Activated naive CD4-positive, alpha-beta T cell treated with anti-CD3 and anti-CD28 coated beads, Interleukin-2, amount 10 ng/mL, durations not matched to agents 7 days and 5 days (primary cell): ENCODE data around the gene TFPT.

Experiments
- CTCF ChIA-PET: fragments of 350-600 bp; sonication (Branson Sonifier 250); formaldehyde crosslinking; loops from one replicate; lab custom pipeline; 2021; ENCODE audit warnings: antibody characterized with exemption; lab: Charles Lee
- DNase-seq: peaks from one replicate; pipeline ENCODE4 v3.0.0-alpha.2; 2020
- H3K27ac Mint-ChIP-seq: one replicate; pipeline ENCODE4 v1.8.0; 2021; ENCODE audit warnings: mild to moderate bottlenecking, moderate library complexity, mixed read lengths
- H3K27me3 Mint-ChIP-seq: one replicate; pipeline ENCODE4 v1.8.0; 2021; ENCODE audit warnings: mild to moderate bottlenecking, mixed read lengths
- H3K36me3 Mint-ChIP-seq: one replicate; pipeline ENCODE4 v1.8.0; 2021; ENCODE audit warnings: mixed read lengths
- H3K4me1 Mint-ChIP-seq: one replicate; pipeline ENCODE4 v1.8.0; 2021; ENCODE audit warnings: mixed read lengths
- H3K4me3 Mint-ChIP-seq: one replicate; pipeline ENCODE4 v1.8.0; 2021; ENCODE audit warnings: mild to moderate bottlenecking, moderate library complexity, mixed read lengths
- H3K9me3 Mint-ChIP-seq: one replicate; pipeline ENCODE4 v1.8.0; 2021; ENCODE audit warnings: mixed read lengths

The TFPT gene

GRCh38 chr19:54154603-54155345, 39.3 kb upstream of the TFPT start:
- Mint-ChIP-seq H3K4me3 (peak overlapping the region; percentile 6), H3K27ac (peak overlapping the region; percentile 91), H3K4me1 (peaks cover 47% of the 10 kb centered on the region), H3K36me3 (peaks cover 57% of the 10 kb centered on the region), H3K27me3 (no peaks in the 10 kb centered on the region), H3K9me3 (no peaks in the 10 kb centered on the region)
- CTCF ChIA-PET: no interaction called here
- DNase-seq: peak; percentile 74

- Mint-ChIP-seq H3K4me1 (peaks cover 43% of the 10 kb centered on the region), H3K4me3 (no peak overlapping the region), H3K27ac (peak overlapping the region; percentile 45), H3K36me3 (peaks cover 66% of the 10 kb centered on the region), H3K9me3 (no peaks in the 10 kb centered on the region), H3K27me3 (no peaks in the 10 kb centered on the region)
- CTCF ChIA-PET: no interaction called here
- no peak for DNase-seq
Measured at GRCh38 chr19:54153731-54154326, 38.4 kb upstream of the TFPT start.

GRCh38 chr19:54152878-54153524, 37.5 kb upstream of the TFPT start:
- Mint-ChIP-seq H3K9me3 (no peaks in the 10 kb centered on the region), H3K27ac (no peak overlapping the region), H3K4me3 (no peak overlapping the region), H3K36me3 (peaks cover 67% of the 10 kb centered on the region), H3K4me1 (peaks cover 35% of the 10 kb centered on the region), H3K27me3 (no peaks in the 10 kb centered on the region)
- CTCF ChIA-PET: no interaction called here
- DNase-seq: no peak

- H3K4me3 Mint-ChIP-seq: no peak overlapping the region
- no peaks in the 10 kb centered on the region for H3K27me3 Mint-ChIP-seq
- no peak overlapping the region for H3K27ac Mint-ChIP-seq
- DNase-seq: no peak
- peaks cover 67% of the 10 kb centered on the region for H3K36me3 Mint-ChIP-seq
- H3K4me1 Mint-ChIP-seq: peaks cover 30% of the 10 kb centered on the region
- CTCF ChIA-PET: no interaction called here
- no peaks in the 10 kb centered on the region for H3K9me3 Mint-ChIP-seq
Measured at GRCh38 chr19:54152267-54152666, 36.8 kb upstream of the TFPT start.

GRCh38 chr19:54151362-54152035, 36.0 kb upstream of the TFPT start:
- peaks cover 23% of the 10 kb centered on the region for H3K4me1 Mint-ChIP-seq
- H3K27ac Mint-ChIP-seq: no peak overlapping the region
- DNase-seq: no peak
- no peaks in the 10 kb centered on the region for H3K27me3 Mint-ChIP-seq
- peaks cover 68% of the 10 kb centered on the region for H3K36me3 Mint-ChIP-seq
- no peaks in the 10 kb centered on the region for H3K9me3 Mint-ChIP-seq
- no peak overlapping the region for H3K4me3 Mint-ChIP-seq
- CTCF ChIA-PET: no interaction called here

- Mint-ChIP-seq H3K4me3 (no peak overlapping the region), H3K4me1 (peaks cover 7% of the 10 kb centered on the region), H3K9me3 (no peaks in the 10 kb centered on the region), H3K27ac (no peak overlapping the region), H3K36me3 (peaks cover 71% of the 10 kb centered on the region), H3K27me3 (no peaks in the 10 kb centered on the region)
- DNase-seq: no peak
- CTCF ChIA-PET: interaction anchor here (1.2 kb wide), 1 partner anchor 10 kb away, joined by 3 read pairs; the partner anchor contains the start of gene LENG1
Measured at GRCh38 chr19:54149021-54149812, 33.8 kb upstream of the TFPT start.

DNA sequence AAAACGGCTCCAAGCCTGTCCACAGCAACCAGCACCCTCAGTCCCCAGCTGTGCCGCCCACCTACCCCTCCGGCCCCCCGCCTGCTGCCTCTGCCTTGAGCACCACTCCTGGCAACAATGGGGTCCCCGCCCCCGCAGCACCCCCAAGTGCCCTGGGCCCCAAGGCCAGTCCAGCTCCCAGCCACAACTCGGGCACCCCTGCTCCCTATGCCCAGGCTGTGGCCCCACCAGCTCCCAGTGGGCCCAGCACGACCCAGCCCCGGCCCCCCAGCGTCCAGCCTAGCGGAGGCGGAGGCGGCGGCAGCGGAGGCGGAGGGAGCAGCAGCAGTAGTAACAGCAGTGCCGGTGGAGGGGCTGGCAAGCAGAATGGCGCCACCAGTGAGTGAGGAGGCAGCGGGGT, 32.7 kb upstream of the TFPT start:
- Mint-ChIP-seq H3K27me3 (no peaks in the 10 kb centered on the region), H3K27ac (no peak overlapping the region), H3K4me1 (peaks cover under 1% of the 10 kb centered on the region), H3K36me3 (peaks cover 72% of the 10 kb centered on the region), H3K9me3 (no peaks in the 10 kb centered on the region), H3K4me3 (no peak overlapping the region)
- CTCF ChIA-PET: interaction anchor here (1.2 kb wide), 1 partner anchor 11 kb away, joined by 3 read pairs; the partner anchor contains the start of gene LENG1
- no peak for DNase-seq

DNA sequence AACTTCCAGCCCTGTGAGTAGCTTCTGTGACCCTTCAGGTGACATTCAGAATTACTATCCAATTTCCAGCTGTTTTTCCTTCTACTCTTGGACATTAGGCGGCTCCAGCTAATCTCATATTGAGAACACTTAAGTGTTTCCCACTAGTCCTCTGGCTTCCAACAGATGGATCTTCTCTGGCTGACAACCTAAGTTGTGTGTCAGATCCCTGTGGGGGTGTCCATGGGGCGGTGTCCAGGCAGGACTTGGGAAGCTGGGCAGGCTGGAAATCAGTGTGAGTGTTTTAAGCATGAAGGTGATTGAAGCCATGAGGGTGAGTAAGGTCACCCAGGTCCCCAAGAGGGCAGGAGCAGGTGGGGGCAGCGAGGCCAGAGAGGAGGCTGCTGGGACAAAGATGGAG, 32.2 kb upstream of the TFPT start:
- CTCF ChIA-PET: no interaction called here
- Mint-ChIP-seq H3K4me1 (no peaks in the 10 kb centered on the region), H3K9me3 (no peaks in the 10 kb centered on the region), H3K36me3 (peaks cover 73% of the 10 kb centered on the region), H3K4me3 (no peak overlapping the region), H3K27me3 (no peaks in the 10 kb centered on the region), H3K27ac (no peak overlapping the region)
- no peak for DNase-seq

GRCh38 chr19:54145541-54146158, 30.2 kb upstream of the TFPT start:
- Mint-ChIP-seq H3K27me3 (no peaks in the 10 kb centered on the region), H3K9me3 (no peaks in the 10 kb centered on the region), H3K4me1 (peaks cover 9% of the 10 kb centered on the region), H3K4me3 (no peak overlapping the region), H3K36me3 (peaks cover 68% of the 10 kb centered on the region), H3K27ac (no peak overlapping the region)
- CTCF ChIA-PET: no interaction called here
- DNase-seq: no peak

GRCh38 chr19:54142166-54142780, 26.8 kb upstream of the TFPT start:
- CTCF ChIA-PET: no interaction called here
- peaks cover 68% of the 10 kb centered on the region for H3K36me3 Mint-ChIP-seq
- H3K9me3 Mint-ChIP-seq: no peaks in the 10 kb centered on the region
- no peaks in the 10 kb centered on the region for H3K27me3 Mint-ChIP-seq
- peaks cover 31% of the 10 kb centered on the region for H3K4me1 Mint-ChIP-seq
- no peak for DNase-seq
- peak overlapping the region; percentile 26 for H3K27ac Mint-ChIP-seq
- no peak overlapping the region for H3K4me3 Mint-ChIP-seq

DNA sequence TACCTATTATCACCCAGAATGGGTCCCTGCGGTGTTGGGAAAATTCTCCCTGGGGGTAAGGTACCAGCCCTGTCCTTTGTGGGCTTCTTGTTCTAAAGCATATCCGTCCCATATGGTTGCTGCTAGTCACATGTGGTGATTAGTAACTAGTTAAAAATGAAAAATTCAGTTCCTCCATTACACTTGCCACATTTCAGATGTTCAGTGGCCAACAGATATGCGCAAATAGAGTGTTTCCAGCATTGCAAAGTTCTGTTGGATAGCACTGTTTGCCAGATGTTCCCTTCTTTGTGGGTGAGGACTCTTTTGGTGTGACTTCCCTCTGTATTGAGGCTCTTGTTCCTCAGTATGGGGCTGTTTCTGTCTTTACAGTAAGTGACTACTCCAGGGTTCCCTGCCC, 25.9 kb upstream of the TFPT start:
- Mint-ChIP-seq H3K4me1 (peaks cover 35% of the 10 kb centered on the region), H3K27me3 (no peaks in the 10 kb centered on the region), H3K27ac (no peak overlapping the region), H3K4me3 (no peak overlapping the region), H3K36me3 (peaks cover 59% of the 10 kb centered on the region), H3K9me3 (no peaks in the 10 kb centered on the region)
- CTCF ChIA-PET: no interaction called here
- no peak for DNase-seq

- Mint-ChIP-seq H3K4me1 (peaks cover 50% of the 10 kb centered on the region), H3K9me3 (peaks cover 3% of the 10 kb centered on the region), H3K27me3 (peaks cover 7% of the 10 kb centered on the region), H3K36me3 (peaks cover 39% of the 10 kb centered on the region), H3K27ac (peak overlapping the region; percentile 90), H3K4me3 (peak overlapping the region; percentile 80)
- peak; percentile 30 for DNase-seq
- CTCF ChIA-PET: interaction anchor here (1.6 kb wide), 1 partner anchor 21 kb away, joined by 3 read pairs; the partner anchor contains the start of gene LENG1
Measured at GRCh38 chr19:54138489-54139256, 23.2 kb upstream of the TFPT start.
